A673 (cell line): ENCODE data around the gene MAST4.

Experiments used
- EZH2 ChIP-seq: fragments of 200-600 bp; sonication (generic); IDR thresholded peaks from 2 replicates; pipeline ENCODE4 v1.6.1; 2017; ENCODE audit warnings: borderline replicate concordance, low read depth, mild to moderate bottlenecking, mixed read lengths, antibody characterized with exemption, low read length; ENCODE audit not compliant: poor library complexity, severe bottlenecking
- TF ChIP-seq, protein P1 (sequence below): fragments of 300-800, 200-600 bp; sonication (generic); conservative IDR thresholded peaks from 2 replicates; pipeline ENCODE4 v1.5.1; 2017; ENCODE audit warnings: low read depth, mild to moderate bottlenecking, antibody characterized with exemption, low read length, moderate library complexity, mixed read lengths

DNA sequence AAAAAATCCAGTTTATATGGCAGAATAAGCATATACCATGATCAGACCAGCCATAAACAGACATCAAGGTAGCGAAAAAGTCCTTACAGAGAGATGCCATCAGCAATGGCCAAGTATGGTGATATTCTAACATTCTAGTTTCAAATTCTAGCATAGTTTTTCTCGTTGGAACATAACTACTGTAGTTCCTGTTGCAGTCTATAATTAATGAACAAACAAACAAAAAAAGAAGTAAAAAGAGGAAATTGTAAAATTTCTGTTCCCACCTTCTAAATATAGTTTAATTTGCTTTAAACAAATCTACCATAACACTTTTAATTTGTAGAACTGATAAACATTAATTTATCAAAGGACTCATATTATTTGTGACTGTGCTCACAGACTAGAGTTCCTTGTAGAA, 610.3 kb downstream of the MAST4 start:
- TF ChIP-seq, protein P1, sequence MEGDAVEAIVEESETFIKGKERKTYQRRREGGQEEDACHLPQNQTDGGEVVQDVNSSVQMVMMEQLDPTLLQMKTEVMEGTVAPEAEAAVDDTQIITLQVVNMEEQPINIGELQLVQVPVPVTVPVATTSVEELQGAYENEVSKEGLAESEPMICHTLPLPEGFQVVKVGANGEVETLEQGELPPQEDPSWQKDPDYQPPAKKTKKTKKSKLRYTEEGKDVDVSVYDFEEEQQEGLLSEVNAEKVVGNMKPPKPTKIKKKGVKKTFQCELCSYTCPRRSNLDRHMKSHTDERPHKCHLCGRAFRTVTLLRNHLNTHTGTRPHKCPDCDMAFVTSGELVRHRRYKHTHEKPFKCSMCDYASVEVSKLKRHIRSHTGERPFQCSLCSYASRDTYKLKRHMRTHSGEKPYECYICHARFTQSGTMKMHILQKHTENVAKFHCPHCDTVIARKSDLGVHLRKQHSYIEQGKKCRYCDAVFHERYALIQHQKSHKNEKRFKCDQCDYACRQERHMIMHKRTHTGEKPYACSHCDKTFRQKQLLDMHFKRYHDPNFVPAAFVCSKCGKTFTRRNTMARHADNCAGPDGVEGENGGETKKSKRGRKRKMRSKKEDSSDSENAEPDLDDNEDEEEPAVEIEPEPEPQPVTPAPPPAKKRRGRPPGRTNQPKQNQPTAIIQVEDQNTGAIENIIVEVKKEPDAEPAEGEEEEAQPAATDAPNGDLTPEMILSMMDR = no peak
- no peak for TF ChIP-seq EZH2
